Activated CD8-positive, alpha-beta memory T cell treated with anti-CD3 and anti-CD28 coated beads for 24 hours (primary cell): Measurements from ENCODE around the gene GLIPR2.

Experiments
- DNase-seq: peaks from one replicate; pipeline ENCODE4 v3.0.0-alpha.2; 2020

The GLIPR2 gene

GRCh38 chr9:36207546-36208012 is 71.0 kb downstream of the GLIPR2 start:
- DNase-seq: no peak

- DNase-seq: no peak
Measured at GRCh38 chr9:36208521-36209253, 72.2 kb downstream of the GLIPR2 start.

- no peak for DNase-seq
Measured at GRCh38 chr9:36210722-36211121, 74.2 kb downstream of the GLIPR2 start.

GRCh38 chr9:36211510-36211909 is 75.0 kb downstream of the GLIPR2 start:
- DNase-seq: no peak

DNA sequence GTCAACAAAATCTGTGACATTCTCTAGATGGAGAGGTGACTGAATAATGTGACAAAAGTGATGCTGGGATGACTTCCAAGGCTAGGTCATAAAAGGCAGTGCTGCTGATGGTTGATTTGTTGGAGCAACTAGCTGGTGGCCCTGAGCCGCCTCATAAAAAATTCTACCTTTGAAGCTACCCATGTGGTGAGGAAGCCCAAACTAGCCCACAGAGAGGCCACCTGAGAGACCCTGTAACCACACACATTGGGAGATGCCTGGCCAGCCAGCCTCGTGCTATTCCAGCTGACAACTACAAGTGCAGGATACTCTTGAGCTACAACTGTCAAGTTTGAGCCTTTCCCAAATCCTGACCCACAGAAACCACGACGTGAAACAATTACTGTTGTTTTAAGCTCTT is 76.9 kb downstream of the GLIPR2 start:
- no peak for DNase-seq
